ENCODE data around the gene KRTAP17-1. TPM values are rescaled to one million over a fixed set of nuclear protein-coding genes. Genes with fewer than 3 reads are reported as not detected.
"Not testable (repeated sequence)": the region's sequence is repeated elsewhere in the genome, so short reads cannot be mapped to it uniquely, and the experiment has no call there.

The KRTAP17-1 gene
- total RNA-seq, 2 donors from 2014 or later: not detected

DNA sequence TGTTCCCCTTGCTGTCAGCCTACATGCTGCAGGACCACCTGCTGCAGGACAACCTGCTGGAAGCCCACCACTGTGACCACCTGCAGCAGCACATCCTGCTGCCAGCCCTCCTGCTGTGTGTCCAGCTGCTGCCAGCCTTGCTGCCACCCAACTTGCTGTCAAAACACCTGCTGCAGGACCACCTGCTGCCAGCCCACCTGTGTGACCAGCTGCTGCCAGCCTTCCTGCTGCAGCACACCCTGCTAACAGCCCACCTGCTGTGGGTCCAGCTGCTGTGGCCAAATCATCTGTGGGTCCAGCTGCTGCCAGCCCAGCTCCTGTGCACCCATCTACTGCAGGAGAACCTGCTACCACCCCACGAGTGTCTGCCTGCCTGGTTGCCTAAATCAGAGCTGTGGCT is 44.2 kb downstream of the KRTAP17-1 start:
- intact Hi-C loops (cut with DNase I); DNase-seq (ENCODE audit: low spot score): not testable (repeated sequence)

DNA sequence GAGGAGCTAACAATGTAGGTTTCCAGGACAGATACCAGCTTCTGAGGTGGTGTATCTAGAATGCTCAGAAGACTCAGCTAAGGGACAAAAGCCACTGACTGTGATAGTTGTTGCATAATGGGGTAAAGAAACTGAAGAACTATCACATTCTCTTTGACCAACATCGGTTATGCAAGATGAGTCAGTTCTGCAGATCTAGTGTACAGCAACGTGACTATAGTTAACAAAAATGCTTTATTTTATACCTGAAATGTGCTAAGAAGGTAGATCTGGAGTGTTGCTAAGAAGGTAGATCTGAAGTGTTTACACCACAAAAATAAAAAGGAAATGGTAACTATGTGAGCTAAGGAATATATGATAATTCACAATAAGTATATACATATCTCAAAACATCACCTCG is 47.8 kb downstream of the KRTAP17-1 start:
- DNase-seq (ENCODE audit: low spot score): no peak
- intact Hi-C loops (cut with DNase I): no loop called here

DNA sequence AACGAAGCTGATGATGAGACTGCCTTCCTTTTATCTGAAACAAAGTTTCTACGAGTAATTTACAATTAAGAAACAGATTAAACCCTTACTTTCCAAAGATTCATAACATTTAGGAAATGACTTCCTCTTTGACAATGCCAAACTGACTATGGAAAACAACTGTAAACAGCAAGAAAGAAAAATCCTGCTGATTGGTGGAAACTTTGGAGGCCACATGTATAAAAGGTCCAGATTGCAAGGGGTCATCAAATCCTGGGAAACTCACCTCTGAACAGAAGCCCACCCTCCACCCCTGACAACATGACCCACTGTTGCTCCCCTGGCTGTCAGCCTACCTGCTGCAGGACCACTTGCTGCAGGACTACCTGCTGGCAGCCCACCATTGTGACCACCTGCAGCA is 50.4 kb downstream of the KRTAP17-1 start, which contains the start of gene KRTAP9-6:
TSS of gene KRTAP9-6 (plus strand) at position 301 of the 400 bp plus-strand sequence. CDS start at position 301, 0 bp downstream.
- intact Hi-C loops (cut with DNase I): no loop called here
- no peak for DNase-seq (ENCODE audit: low spot score)

Other genes with a start within 250 kb of the KRTAP17-1 start
- not detected for gene KRTAP2-4, start 249.8 kb downstream of the KRTAP17-1 start, total RNA-seq
- gene KRTAP4-7, start 231.6 kb downstream of the KRTAP17-1 start, total RNA-seq: not detected
- gene KRTAP4-8, start 217.6 kb downstream of the KRTAP17-1 start, total RNA-seq: not detected
- gene KRTAP4-16, start 213.5 kb downstream of the KRTAP17-1 start, total RNA-seq: not detected
- gene KRTAP4-9, start 210.3 kb downstream of the KRTAP17-1 start, total RNA-seq: not detected
- not detected for gene KRTAP4-11, start 197.3 kb downstream of the KRTAP17-1 start, total RNA-seq
- gene KRTAP4-12, start 191.5 kb downstream of the KRTAP17-1 start, total RNA-seq: not detected
- gene KRTAP4-6, start 175.2 kb downstream of the KRTAP17-1 start, total RNA-seq: not detected
- not detected for gene KRTAP4-5, start 165.9 kb downstream of the KRTAP17-1 start, total RNA-seq
- gene KRTAP4-4, start 155.0 kb downstream of the KRTAP17-1 start, total RNA-seq: not detected
- not detected for gene KRTAP4-3, start 147.5 kb downstream of the KRTAP17-1 start, total RNA-seq
- gene KRTAP4-2, start 137.5 kb downstream of the KRTAP17-1 start, total RNA-seq: not detected
- gene KRTAP4-1, start 130.8 kb downstream of the KRTAP17-1 start, total RNA-seq: not detected
- not detected for gene KRTAP9-1, start 125.8 kb downstream of the KRTAP17-1 start, total RNA-seq
- not detected for gene KRTAP9-2, start 89.1 kb downstream of the KRTAP17-1 start, total RNA-seq
- gene KRTAP9-3, start 83.3 kb downstream of the KRTAP17-1 start, total RNA-seq: not detected
- gene KRTAP9-8, start 77.7 kb downstream of the KRTAP17-1 start, total RNA-seq: not detected
- gene KRTAP9-4, start 66.0 kb downstream of the KRTAP17-1 start, total RNA-seq: not detected
- not detected for gene KRTAP9-9, start 60.3 kb downstream of the KRTAP17-1 start, total RNA-seq
- not detected for gene KRTAP9-6, start 50.3 kb downstream of the KRTAP17-1 start, total RNA-seq
- not detected for gene KRTAP9-7, start 40.0 kb downstream of the KRTAP17-1 start, total RNA-seq
- gene KRTAP29-1, start 12.9 kb downstream of the KRTAP17-1 start, total RNA-seq: not detected
- gene KRTAP16-1, start 6.4 kb downstream of the KRTAP17-1 start, total RNA-seq: not detected
- not detected for gene KRT33A, start 35.1 kb upstream of the KRTAP17-1 start, total RNA-seq
- gene KRT33B, start 54.1 kb upstream of the KRTAP17-1 start, total RNA-seq: not detected
- gene KRT34, start 66.6 kb upstream of the KRTAP17-1 start, total RNA-seq: not detected
- gene KRT31, start 81.9 kb upstream of the KRTAP17-1 start, total RNA-seq: not detected
- not detected for gene KRT37, start 108.9 kb upstream of the KRTAP17-1 start, total RNA-seq
- gene KRT38, start 125.3 kb upstream of the KRTAP17-1 start, total RNA-seq: not detected
- under 1 TPM in 1 of 2 donors, not detected in 1; 0.23 TPM for gene KRT32, start 151.7 kb upstream of the KRTAP17-1 start, total RNA-seq
- not detected for gene KRT35, start 165.4 kb upstream of the KRTAP17-1 start, total RNA-seq
- not detected for gene KRT36, start 174.2 kb upstream of the KRTAP17-1 start, total RNA-seq
- gene KRT13, start 189.9 kb upstream of the KRTAP17-1 start, total RNA-seq: not detected
- not detected for gene KRT15, start 203.2 kb upstream of the KRTAP17-1 start, total RNA-seq
- 1 to 10 TPM; 1.6 to 3.6 TPM for gene KRT19, start 212.6 kb upstream of the KRTAP17-1 start, total RNA-seq